Renal pelvis (tissue), 12 donors: Measurements from ENCODE around the gene RHOA. TPM values are rescaled to one million over a fixed set of nuclear protein-coding genes. Genes with fewer than 3 reads are reported as not detected.

Source experiments
- DNase-seq: peaks from one replicate; pipeline ENCODE4 v3.0.0-alpha.2; 2013
- long read RNA-seq, 16 experiments: transcript quantifications; one replicate each; lab custom pipeline, GENCODE V29; 2026
- polyA plus RNA-seq, 3 donors: library from polyadenylated mRNA; unstranded; fragments of 120-200 nt; gene quantifications; one replicate each; pipeline ENCODE4 v1.2.1, GENCODE V29; 2013; ENCODE audit not compliant: insufficient read length in 3 of 3

RHOA gene
- 100 to 1,000 TPM; 464 to 540 (median 513) TPM for polyA plus RNA-seq
- long read RNA-seq, donor 1, transcript RHOA-202 (5 exons, 2,031 nt), result major isoform, 169 of 270 reads
- long read RNA-seq, donor 1, partial matches to known transcripts, result 37 of 270 reads
- long read RNA-seq, donor 1, other reads (novel, unspliced or antisense), result 60 of 270 reads
- long read RNA-seq, donor 2, transcript RHOA-202 (5 exons, 2,031 nt), result major isoform, 255 of 359 reads
- long read RNA-seq, donor 2, partial matches to known transcripts, result 68 of 359 reads
- long read RNA-seq, donor 2, other reads (novel, unspliced or antisense), result 35 of 359 reads
- long read RNA-seq, donor 3, transcript RHOA-202 (5 exons, 2,031 nt), result major isoform, 192 of 270 reads
- long read RNA-seq, donor 3, partial matches to known transcripts, result 44 of 270 reads
- long read RNA-seq, donor 3, other reads (novel, unspliced or antisense), result 31 of 270 reads
- long read RNA-seq, donor 4, transcript RHOA-202 (5 exons, 2,031 nt), result major isoform, 221 of 304 reads
- long read RNA-seq, donor 4, partial matches to known transcripts, result 48 of 304 reads
- long read RNA-seq, donor 4, other reads (novel, unspliced or antisense), result 34 of 304 reads
- long read RNA-seq, donor 5, transcript RHOA-202 (5 exons, 2,031 nt), result major isoform, 124 of 144 reads
- long read RNA-seq, donor 5, partial matches to known transcripts, result 12 of 144 reads
- long read RNA-seq, donor 5, other reads (novel, unspliced or antisense), result 8 of 144 reads
- long read RNA-seq, donor 6, transcript RHOA-202 (5 exons, 2,031 nt), result major isoform, 140 of 180 reads
- long read RNA-seq, donor 6, partial matches to known transcripts, result 28 of 180 reads
- long read RNA-seq, donor 6, other reads (novel, unspliced or antisense), result 9 of 180 reads
- long read RNA-seq, donor 7, transcript RHOA-202 (5 exons, 2,031 nt), result major isoform, 265 of 372 reads
- long read RNA-seq, donor 7, partial matches to known transcripts, result 81 of 372 reads
- long read RNA-seq, donor 7, other reads (novel, unspliced or antisense), result 25 of 372 reads
- long read RNA-seq, donor 8, transcript RHOA-202 (5 exons, 2,031 nt), result major isoform, 145 of 261 reads
- long read RNA-seq, donor 8, partial matches to known transcripts, result 94 of 261 reads
- long read RNA-seq, donor 8, other reads (novel, unspliced or antisense), result 21 of 261 reads
- long read RNA-seq, donor 9, transcript RHOA-202 (5 exons, 2,031 nt), result major isoform, 235 of 322 reads
- long read RNA-seq, donor 9, partial matches to known transcripts, result 66 of 322 reads
- long read RNA-seq, donor 9, other reads (novel, unspliced or antisense), result 19 of 322 reads
- long read RNA-seq, donor 10, transcript RHOA-202 (5 exons, 2,031 nt), result major isoform, 178 of 291 reads
- long read RNA-seq, donor 10, partial matches to known transcripts, result 80 of 291 reads
- long read RNA-seq, donor 10, other reads (novel, unspliced or antisense), result 29 of 291 reads
- long read RNA-seq, donor 11, transcript RHOA-202 (5 exons, 2,031 nt), result major isoform, 185 of 269 reads
- long read RNA-seq, donor 11, partial matches to known transcripts, result 46 of 269 reads
- long read RNA-seq, donor 11, other reads (novel, unspliced or antisense), result 36 of 269 reads
- long read RNA-seq, donor 12, transcript RHOA-202 (5 exons, 2,031 nt), result major isoform, 307 of 502 reads
- long read RNA-seq, donor 12, partial matches to known transcripts, result 129 of 502 reads
- long read RNA-seq, donor 12, other reads (novel, unspliced or antisense), result 65 of 502 reads
- long read RNA-seq, donor 13, transcript RHOA-202 (5 exons, 2,031 nt), result major isoform, 153 of 213 reads
- long read RNA-seq, donor 13, partial matches to known transcripts, result 38 of 213 reads
- long read RNA-seq, donor 13, other reads (novel, unspliced or antisense), result 21 of 213 reads
- long read RNA-seq, donor 14, result 0 reads
- long read RNA-seq, donor 15, transcript RHOA-202 (5 exons, 2,031 nt), result major isoform, 239 of 312 reads
- long read RNA-seq, donor 15, partial matches to known transcripts, result 41 of 312 reads
- long read RNA-seq, donor 15, other reads (novel, unspliced or antisense), result 31 of 312 reads
- long read RNA-seq, donor 16, transcript RHOA-202 (5 exons, 2,031 nt), result major isoform, 258 of 367 reads
- long read RNA-seq, donor 16, partial matches to known transcripts, result 71 of 367 reads
- long read RNA-seq, donor 16, other reads (novel, unspliced or antisense), result 35 of 367 reads

DNA sequence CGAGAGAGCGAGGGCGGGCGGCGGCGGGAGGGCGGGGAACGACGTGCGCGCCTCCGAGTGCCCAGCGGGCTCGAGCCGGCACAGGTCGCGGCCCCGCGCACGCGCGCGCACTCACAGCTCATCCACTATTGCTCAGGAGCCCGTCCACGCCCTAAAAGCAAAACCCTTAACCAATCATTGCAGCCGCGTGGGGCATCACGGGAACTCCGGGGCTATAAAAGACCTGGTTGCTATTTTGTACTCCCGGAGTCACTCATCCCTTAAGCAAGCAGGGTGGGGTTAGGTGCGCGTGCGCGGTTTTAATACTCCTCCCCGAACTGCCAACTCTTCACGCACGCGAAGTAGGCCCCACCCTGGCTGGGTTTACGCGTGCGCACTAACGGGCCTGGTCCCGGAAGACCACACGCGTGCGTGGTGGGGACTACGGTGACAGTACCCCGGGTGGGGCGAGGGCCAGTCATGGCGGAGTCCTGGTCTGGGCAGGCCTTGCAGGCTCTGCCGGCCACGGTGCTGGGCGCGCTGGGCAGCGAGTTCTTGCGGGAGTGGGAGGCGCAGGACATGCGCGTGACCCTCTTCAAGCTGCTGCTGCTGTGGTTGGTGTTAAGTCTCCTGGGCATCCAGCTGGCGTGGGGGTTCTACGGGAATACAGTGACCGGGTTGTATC is at the start of gene RHOA, which contains the start of gene TCTA:
RHOA (minus strand) TSS at position 9 of the 664 bp plus-strand sequence. CDS start 36,387 bp downstream, outside the sequence.
TCTA (plus strand) TSS at position 456 of the 664 bp plus-strand sequence; CDS start at position 460, 4 bp downstream.
- peak; percentile 100 for DNase-seq

DNA sequence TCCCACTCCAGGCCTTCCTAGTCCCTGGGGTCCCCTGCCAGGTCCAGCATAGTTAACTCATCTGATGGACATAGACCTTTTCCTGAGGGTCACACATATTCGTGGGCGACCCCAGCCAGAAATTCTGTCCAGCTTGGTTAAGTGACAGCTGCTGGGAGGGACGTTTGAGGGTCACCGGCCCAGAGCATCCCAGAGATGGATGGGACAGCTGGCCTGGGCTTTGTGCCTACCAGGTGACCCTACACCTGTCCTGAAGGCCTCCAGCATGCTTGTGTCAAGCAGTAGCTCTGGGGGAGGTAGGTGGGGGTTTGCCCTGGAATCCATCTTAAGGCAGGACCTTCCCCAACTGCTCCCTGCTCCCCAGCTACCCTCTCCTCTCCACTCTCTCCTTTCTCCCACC is 49.2 kb upstream of the RHOA start:
- no peak for DNase-seq

- no peak for DNase-seq
Measured at GRCh38 chr3:49460188-49460890, 48.6 kb upstream of the RHOA start.

DNA sequence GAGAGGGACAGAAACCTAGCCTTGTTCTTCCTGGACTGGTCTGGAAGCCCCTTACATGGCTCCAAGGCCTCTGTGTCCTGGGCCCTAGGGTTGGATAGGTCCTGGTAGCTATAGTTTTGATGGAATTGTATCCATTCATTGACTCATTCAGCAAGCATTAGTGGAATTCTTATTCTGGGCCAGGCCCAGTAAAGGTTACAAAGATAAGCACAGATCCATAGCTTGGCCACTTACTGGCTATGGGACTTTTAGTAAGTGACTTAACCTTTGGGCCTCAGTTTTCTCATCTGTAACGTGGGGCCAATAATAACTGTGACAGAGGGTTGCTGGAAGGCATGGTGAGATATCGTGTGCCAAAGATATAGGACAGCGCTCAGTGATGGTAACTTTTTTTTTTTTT is 44.7 kb upstream of the RHOA start:
- DNase-seq, result no peak

- DNase-seq, result no peak
Measured at GRCh38 chr3:49454898-49455681, 43.3 kb upstream of the RHOA start.

DNA sequence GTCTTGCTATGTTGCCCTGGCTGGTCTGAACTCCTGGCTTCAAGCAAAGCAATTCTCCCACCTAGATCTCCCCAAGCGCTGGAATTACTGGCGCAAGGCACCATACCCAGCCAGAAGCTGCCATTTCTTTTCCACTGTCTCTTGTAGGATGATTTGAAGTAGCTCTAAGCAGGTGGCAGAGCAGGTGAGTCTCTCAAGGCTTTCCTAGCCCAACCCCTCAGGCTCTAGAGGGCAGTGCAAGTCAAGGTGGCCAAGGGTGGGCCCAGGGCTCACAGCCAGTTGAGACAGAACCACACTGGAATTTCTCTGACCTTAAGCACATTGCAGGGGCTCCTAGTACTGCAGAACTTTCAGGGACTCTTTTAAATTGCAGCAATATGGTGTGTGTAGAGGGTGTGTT is 42.7 kb upstream of the RHOA start:
- DNase-seq, result no peak

GRCh38 chr3:49453621-49454020 is 41.8 kb upstream of the RHOA start:
- DNase-seq, result no peak

GRCh38 chr3:49445391-49445790 is 33.6 kb upstream of the RHOA start:
- DNase-seq, result no peak

GRCh38 chr3:49434731-49435130 is 23.0 kb upstream of the RHOA start:
- DNase-seq, result no peak

- DNase-seq, result peak; percentile 42
Measured at GRCh38 chr3:49428752-49429080, 16.9 kb upstream of the RHOA start.

DNA sequence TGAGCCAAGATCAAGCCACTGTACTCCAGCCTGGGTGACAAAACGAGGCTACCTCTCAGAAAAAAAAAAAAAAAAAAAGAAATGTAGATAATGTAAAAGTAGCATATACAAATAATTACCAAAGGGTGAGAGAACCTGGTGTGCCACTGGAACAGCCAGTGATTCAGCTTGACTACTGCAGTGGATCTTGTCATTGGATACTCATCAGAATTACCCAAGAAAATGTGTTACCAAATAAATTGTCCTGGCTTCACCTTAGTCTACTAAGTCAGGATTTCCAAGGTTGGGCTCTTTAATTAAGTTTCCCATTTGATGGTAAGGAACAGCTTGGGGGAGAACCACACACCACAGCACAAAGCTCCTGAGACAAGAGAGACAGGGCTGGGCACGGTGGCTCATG is 15.8 kb upstream of the RHOA start:
- no peak for DNase-seq

GRCh38 chr3:49424816-49425215 is 13.0 kb upstream of the RHOA start:
- DNase-seq, result no peak

DNA sequence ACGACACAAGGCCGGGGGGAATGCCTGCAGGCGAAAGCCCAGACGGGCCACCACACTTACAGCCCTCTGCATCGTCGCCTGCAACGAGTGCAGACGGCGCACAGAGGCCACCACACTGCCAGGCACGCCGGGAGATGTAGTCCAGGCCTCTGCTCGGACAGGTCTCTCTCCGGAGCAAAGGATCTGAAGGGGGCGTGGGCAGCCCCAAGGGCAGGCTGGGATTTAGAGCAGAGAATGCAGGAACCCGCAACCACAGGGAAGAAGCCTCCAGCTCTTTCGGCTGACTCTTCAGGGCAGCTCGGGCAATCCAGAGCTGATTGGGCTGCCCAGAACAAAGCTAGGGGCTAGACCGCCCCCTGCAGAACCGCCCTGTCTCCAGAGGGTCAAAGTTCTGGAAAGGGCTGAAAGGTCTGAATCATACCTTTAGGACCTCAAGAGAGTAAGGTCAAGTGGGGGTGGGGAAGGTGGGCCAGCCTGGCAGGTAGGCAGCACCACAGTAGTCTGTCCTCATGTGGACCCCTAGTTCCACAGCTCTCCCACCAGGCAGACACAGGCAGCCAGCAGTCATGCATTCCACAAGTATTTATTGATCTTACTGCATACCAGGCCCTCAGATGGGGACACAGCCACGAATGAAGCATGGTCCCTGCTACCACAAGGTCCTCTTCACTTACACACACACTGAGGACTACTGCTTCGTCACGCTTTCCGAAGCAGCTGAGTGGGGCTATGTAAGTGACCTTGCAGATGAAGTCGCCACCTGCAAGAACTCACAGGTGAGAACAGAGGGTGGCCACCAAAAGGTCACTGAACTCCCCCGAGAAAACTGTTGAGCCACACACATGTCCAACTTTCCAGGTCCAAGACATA is 10.8 kb upstream of the RHOA start, which contains the start of gene AMT:
AMT (minus strand) TSS at position 95 of the 870 bp plus-strand sequence; CDS start at position 72, 23 bp downstream.
- peak; percentile 67 for DNase-seq

DNA sequence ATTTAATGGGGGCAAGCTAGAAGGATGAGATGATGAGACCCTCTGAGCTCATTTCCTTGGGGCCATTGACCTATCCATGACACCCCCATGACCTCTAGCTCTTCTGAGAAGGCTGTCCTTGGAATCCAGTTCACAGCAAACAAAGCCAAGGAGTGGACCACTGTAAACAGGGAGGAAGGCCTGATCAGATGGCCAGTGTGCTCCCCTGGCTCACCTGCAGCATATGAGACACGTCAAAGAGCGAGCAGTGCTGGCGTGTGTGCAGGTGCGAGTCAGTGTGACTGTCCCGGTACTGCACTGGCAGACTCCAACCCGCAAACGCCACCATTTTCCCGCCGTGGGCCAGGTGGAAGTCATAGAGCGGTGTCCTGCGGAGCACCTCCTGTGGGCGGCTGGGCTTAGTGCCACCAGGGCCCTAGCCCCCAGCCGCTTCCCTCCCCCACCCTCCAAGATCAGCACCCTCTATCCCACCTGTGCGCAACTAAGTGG is 10.2 kb upstream of the RHOA start:
- no peak for DNase-seq

- no peak for DNase-seq
Measured at GRCh38 chr3:49417516-49418120, 5.8 kb upstream of the RHOA start.

GRCh38 chr3:49416867-49417266 is 5.1 kb upstream of the RHOA start:
- DNase-seq, result no peak
